IPS DF 6.9 (cell line): ENCODE results near the gene XCL2.
"Not testable (repeated sequence)": the region's sequence is repeated elsewhere in the genome, so short reads cannot be mapped to it uniquely, and the experiment has no call there.

Experiments used
- DNase-seq: peaks from one replicate; pipeline ENCODE4 v3.0.0-alpha.2; 2013; ENCODE audit warnings: low read depth, low spot score
- H3K27ac ChIP-seq: one replicate; pipeline ENCODE4 v1.5.1; 2013; ENCODE audit warnings: low read length, control low read depth
- H3K27me3 ChIP-seq: 2 replicates; pipeline ENCODE4 v1.6.1; 2013; ENCODE audit warnings: mild to moderate bottlenecking, low read length; ENCODE audit not compliant: control insufficient read depth, insufficient read depth
- H3K36me3 ChIP-seq: 2 replicates; pipeline ENCODE4 v1.6.1; 2013; ENCODE audit warnings: low read length; ENCODE audit not compliant: control insufficient read depth, insufficient read depth
- H3K4me1 ChIP-seq: 2 replicates; pipeline ENCODE4 v1.6.1; 2013; ENCODE audit warnings: low read length; ENCODE audit not compliant: control insufficient read depth, insufficient read depth
- H3K4me3 ChIP-seq: 2 replicates; pipeline ENCODE4 v1.5.1; 2013; ENCODE audit warnings: mild to moderate bottlenecking, low read length
- H3K9me3 ChIP-seq: 2 replicates; pipeline ENCODE4 v1.6.1; 2013; ENCODE audit warnings: low read length, inconsistent platforms; ENCODE audit not compliant: control insufficient read depth, insufficient read depth
- WGBS: extraction: QIAGEN DNeasy Blood & Tissue Kit; methylation state at CpG from one replicate; pipeline ENCODE4 v1.1.7; 2013; ENCODE audit warnings: mixed read lengths, missing lambda C conversion rate; ENCODE audit not compliant: insufficient read length, insufficient coverage; 5-methylcytosine and 5-hydroxymethylcytosine counted together

Gene XCL2

GRCh38 chr1:168542978-168543377 is 819 bp downstream of the XCL2 start:
- not testable (repeated sequence) for H3K4me3 ChIP-seq, H3K27ac ChIP-seq, H3K9me3 ChIP-seq, H3K36me3 ChIP-seq, H3K4me1 ChIP-seq, DNase-seq, H3K27me3 ChIP-seq
- no CpG with 5 or more reads among the region's 2 CpGs for WGBS

DNA sequence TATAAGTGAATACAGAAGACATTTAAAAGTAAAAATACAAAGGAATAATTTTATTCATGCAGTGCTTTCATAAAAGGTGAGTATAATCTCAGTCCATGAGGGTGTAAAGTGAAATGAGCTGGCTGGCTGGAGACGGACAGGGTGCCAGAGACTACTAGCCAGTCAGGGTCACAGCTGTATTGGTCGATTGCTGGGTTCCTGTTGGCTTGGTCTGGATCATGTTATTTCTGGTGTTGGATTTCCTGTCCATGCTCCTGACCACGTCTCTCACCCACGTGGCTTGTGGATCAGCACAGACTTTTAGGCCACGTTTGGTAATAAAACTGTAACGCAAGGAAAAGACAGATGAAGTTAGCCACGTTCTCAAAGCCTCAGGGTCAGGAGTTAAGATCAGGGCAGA is 3.0 kb downstream of the XCL2 start:
- not testable (repeated sequence) for H3K9me3 ChIP-seq, H3K36me3 ChIP-seq, H3K27ac ChIP-seq, H3K4me3 ChIP-seq, H3K27me3 ChIP-seq, DNase-seq, H3K4me1 ChIP-seq
- WGBS, result no CpG with 5 or more reads among the region's 7 CpGs

DNA sequence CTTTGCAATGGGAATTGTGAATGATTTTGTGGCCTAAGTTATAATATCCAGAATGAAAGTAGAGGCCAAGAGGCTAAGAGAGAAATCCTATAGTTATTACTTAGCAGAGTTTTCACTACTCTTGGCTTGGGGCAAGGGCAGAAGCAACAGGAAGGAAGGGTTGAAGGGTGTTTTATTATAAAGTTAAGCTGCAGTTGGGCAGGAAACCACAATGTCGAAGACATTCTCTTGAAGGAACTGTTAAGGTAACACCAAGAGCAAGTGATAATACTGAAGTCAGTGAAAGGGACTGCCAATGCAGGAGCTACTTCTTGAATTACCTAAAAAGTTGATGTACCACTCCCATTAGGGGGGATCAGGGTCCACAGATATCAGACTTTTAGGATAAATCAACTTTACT is 8.3 kb downstream of the XCL2 start:
- Histone ChIP-seq H3K4me1 (no peaks in the 10 kb centered on the region), H3K4me3 (no peak overlapping the region), H3K9me3 (no peaks in the 10 kb centered on the region), H3K36me3 (no peaks in the 10 kb centered on the region), H3K27me3 (no peaks in the 10 kb centered on the region), H3K27ac (no peak overlapping the region)
- WGBS, result no CpG with 5 or more reads among the region's 1 CpG
- no peak for DNase-seq

DNA sequence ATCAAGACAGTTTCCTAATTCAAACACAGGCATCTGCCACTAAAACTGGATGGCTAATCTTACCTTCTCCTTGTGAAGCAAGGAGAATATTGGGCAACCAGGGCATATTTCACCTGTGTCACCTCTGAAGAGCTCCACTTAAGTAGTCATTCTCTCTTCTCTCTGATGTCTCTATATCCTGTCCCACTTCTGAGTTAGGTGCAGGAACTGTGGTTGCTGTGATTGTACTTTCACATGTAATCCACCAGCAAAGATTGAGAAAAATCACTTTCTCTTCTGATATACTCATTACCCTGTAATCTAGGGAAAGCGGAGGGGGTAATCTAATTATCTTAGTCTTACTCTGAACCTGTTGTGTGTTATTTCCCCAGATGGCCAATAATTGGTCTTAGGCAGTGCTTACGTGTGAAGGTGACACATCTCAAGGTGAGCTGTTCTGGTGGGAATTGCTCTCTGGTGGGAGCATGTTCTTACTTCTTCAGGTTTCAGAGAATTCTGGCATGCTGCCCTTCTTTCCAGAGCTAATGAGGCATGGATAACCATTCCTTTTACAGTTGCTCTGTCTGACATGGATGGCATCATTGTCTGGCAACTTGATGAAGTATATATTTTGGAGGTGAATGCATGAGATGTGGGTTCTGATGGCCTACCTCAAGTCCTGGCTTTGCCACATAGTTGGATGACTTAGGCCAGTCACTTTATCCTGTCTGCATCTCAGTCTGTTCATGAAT is 12.0 kb downstream of the XCL2 start:
- Histone ChIP-seq H3K27me3 (no peaks in the 10 kb centered on the region), H3K36me3 (no peaks in the 10 kb centered on the region), H3K9me3 (no peaks in the 10 kb centered on the region), H3K27ac (no peak overlapping the region), H3K4me1 (no peaks in the 10 kb centered on the region), H3K4me3 (no peak overlapping the region)
- WGBS, result no CpG with 5 or more reads among the region's 2 CpGs
- no peak for DNase-seq

DNA sequence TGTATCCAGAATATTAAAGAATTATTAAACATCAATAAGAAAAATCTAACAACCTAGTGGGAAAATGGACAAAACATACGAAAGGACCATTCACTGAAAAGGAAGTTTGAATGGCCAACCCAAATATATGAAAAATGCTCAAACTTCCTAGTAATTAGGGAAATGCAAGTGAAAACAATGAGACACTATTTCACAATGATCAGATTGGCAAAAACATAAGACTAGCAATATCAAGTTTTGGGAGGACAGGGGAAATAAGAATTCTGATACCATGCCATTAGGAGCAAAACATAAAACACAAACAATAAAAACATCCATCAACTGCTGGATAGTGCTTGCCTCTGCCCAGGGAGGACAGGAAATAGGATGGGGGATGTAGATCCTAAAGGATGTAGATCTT is 14.3 kb downstream of the XCL2 start:
- Histone ChIP-seq H3K36me3 (no peaks in the 10 kb centered on the region), H3K9me3 (no peaks in the 10 kb centered on the region), H3K27ac (no peak overlapping the region), H3K4me3 (no peak overlapping the region), H3K27me3 (no peaks in the 10 kb centered on the region), H3K4me1 (no peaks in the 10 kb centered on the region)
- WGBS, result no CpG with 5 or more reads among the region's 1 CpG
- DNase-seq, result no peak

DNA sequence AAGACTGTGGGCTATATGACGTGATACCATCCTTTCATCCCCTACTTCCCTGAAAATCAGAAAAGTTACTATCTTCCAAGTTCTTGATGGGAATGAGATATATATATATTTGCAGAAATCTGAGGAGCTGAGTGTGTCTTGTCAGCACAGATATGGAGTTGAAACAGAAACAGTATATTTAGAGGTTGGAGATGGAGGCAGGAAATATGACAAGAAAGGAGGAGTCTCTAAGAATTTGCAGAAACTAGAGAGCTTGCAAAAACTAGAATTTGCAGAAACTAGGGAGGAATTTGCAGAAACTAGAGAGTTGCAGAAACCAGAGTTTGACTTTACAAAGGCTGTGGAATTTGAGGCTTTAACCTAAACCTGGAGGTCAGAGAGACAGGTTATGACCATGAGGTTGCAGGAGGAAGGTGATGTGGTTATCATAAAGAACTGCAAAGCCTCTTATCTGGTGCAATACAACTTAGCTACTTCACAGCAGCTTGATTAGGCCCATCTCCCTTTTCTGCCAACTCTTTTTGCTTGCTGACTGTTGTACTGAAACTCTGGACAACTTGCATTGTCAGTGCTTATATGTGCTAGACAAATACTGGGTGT is 22.3 kb downstream of the XCL2 start:
- WGBS, result no CpG with 5 or more reads among the region's 1 CpG
- Histone ChIP-seq H3K4me1 (no peaks in the 10 kb centered on the region), H3K27me3 (no peaks in the 10 kb centered on the region), H3K9me3 (no peaks in the 10 kb centered on the region), H3K27ac (no peak overlapping the region), H3K36me3 (no peaks in the 10 kb centered on the region), H3K4me3 (no peak overlapping the region)
- DNase-seq, result no peak

- Histone ChIP-seq H3K27ac (no peak overlapping the region), H3K27me3 (no peaks in the 10 kb centered on the region), H3K36me3 (no peaks in the 10 kb centered on the region), H3K4me3 (no peak overlapping the region), H3K4me1 (no peaks in the 10 kb centered on the region), H3K9me3 (no peaks in the 10 kb centered on the region)
- no CpG with 5 or more reads among the region's 4 CpGs for whole genome bisulfite sequencing
- DNase-seq, result no peak
These were observed 23.0 kb downstream of the XCL2 start for GRCh38 chr1:168520832-168521231.

GRCh38 chr1:168520052-168520751 is 23.6 kb downstream of the XCL2 start:
- Histone ChIP-seq H3K27me3 (no peaks in the 10 kb centered on the region), H3K4me3 (no peak overlapping the region), H3K36me3 (no peaks in the 10 kb centered on the region), H3K4me1 (no peaks in the 10 kb centered on the region), H3K27ac (no peak overlapping the region), H3K9me3 (no peaks in the 10 kb centered on the region)
- no peak for DNase-seq
- WGBS, result no CpG with 5 or more reads among the region's 6 CpGs

GRCh38 chr1:168518813-168519212 is 25.0 kb downstream of the XCL2 start:
- H3K27me3 ChIP-seq, result no peaks in the 10 kb centered on the region
- no peak overlapping the region for H3K27ac ChIP-seq
- no peak overlapping the region for H3K4me3 ChIP-seq
- no CpG with 5 or more reads among the region's 1 CpG for WGBS
- DNase-seq, result no peak
- no peaks in the 10 kb centered on the region for H3K9me3 ChIP-seq
- no peaks in the 10 kb centered on the region for H3K36me3 ChIP-seq
- H3K4me1 ChIP-seq, result no peaks in the 10 kb centered on the region

DNA sequence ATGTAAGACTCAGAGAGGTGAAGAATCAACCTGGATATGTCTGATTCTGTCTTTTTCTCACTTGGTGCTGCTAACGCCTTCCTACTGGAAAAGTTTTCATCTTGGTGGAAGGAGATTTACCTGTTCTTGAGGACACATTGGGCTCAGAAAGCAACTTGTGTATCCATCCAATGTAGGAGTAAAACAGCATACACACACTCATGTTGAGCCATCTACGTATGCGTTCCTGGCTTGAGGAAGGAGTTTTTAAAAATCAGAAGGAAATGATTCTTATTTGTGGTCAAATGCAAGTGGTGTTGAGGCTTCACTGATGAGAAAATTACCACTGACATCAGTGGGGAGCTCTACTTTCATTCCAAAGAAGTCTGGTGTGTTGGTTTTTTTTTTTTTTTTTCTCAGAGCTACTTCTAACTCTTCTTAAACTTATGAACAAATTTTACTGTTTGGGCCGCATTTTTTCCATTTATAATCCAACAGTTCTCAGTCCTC is 25.6 kb downstream of the XCL2 start:
- Histone ChIP-seq H3K4me3 (no peak overlapping the region), H3K27me3 (no peaks in the 10 kb centered on the region), H3K27ac (no peak overlapping the region), H3K4me1 (no peaks in the 10 kb centered on the region), H3K9me3 (no peaks in the 10 kb centered on the region), H3K36me3 (no peaks in the 10 kb centered on the region)
- DNase-seq, result no peak
- WGBS, result no CpG with 5 or more reads among the region's 4 CpGs
